GM18526 (cell line): ENCODE measurements around the gene ZNF214.

Experiments used
- POLR2A ChIP-seq: IDR thresholded peaks from 3 replicates; pipeline ENCODE4 v1.6.1; 2011; ENCODE audit not compliant: insufficient read length; ENCODE audit errors: extremely low read depth

Gene ZNF214

DNA sequence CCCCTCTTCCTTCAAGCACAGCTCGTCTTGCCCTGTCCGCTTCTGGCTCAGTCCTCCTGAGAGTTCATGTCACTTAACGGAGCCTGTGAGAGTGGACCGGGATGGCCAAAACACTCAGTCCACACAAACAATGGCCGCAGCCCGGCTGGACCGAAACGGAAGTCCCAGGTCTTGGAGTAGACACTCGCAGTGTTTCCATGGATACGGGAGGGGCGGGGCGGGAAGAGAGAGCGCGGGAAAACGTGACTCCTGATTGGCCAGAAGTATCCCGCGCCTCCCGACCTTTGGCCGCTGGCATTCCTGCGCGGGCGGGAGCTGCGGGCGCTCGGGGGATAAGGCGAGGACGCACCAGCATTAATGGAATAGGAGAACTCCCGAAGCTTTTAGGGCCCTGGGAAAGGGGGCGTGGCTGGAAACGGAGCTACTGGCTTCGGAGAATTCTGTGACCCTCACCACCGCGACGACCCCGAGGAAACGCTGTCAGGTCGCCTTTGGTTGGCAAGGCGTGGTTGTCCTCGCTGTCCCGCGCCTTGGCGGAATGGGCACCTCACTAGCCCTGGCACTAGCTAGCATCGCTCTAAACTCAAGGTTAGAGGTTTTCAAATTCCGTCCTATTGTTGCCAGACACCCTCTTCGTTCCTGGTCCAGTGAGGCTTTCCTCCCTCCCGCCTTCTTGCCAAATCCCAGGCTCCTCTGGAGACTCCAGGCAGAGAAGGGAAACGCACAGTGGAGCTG, at the start of gene ZNF214, which contains the start of gene NLRP14:
ZNF214 (minus strand) TSS at position 164 of the 735 bp plus-strand sequence. CDS start 17,511 bp downstream, outside the sequence.
NLRP14 (plus strand) TSS at position 297 of the 735 bp plus-strand sequence. CDS start 18,108 bp downstream, outside the sequence.
- no peak for TF ChIP-seq POLR2A

DNA sequence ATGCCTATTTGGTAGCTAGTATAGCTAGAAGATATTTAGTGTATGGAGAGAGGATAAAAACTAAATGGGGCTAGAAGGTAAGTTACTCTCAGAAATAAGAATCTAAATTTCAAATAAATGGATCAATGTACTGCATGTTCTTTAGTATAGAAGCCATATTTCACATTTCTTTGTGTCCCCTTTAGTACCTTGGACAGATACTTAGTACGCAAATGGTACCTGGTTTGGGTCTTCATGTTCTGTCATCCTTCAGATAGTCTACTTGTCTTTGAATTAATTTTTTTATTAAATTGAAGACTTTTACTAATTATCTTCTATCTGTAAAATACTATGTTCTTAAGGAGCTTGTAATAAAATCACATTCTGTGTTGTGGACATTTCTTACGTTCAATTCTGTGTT, 42.4 kb upstream of the ZNF214 start:
- no peak for TF ChIP-seq POLR2A

DNA sequence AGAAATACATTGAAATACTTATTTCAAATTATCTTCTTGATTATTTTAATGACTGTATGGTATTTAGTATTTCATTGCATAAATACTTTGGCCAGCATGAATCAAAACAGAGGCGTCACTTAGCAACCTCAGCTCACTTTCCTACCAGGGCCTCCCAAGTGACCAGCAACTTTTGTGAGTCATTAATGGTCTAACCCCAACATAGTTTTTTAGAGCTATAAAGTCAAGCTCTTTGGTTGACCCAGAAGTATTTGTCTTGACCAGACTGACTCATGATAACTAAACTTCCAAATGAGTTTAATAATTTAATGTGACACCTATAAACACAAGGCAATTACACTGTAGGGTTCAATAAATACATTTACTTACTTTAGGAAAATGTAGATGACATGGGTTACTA, 40.7 kb upstream of the ZNF214 start:
- no peak for TF ChIP-seq POLR2A

DNA sequence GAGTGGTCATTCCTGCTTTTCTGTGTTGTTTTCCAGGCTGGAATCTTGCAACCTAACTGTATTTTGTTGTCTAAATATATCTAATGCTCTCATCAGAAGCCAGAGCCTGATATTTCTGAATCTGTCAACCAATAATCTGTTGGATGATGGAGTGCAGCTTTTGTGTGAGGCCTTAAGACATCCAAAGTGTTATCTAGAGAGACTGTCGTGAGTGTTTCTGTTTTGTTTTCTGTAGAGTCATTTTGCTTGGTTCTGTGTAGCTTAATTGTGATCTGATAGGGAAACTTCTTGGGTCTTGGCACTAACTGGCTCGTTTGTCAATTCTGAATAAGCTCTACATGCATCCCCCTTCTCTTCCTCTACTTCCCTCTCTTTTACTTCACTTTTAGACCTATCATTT, 37.5 kb upstream of the ZNF214 start:
- no peak for TF ChIP-seq POLR2A

DNA sequence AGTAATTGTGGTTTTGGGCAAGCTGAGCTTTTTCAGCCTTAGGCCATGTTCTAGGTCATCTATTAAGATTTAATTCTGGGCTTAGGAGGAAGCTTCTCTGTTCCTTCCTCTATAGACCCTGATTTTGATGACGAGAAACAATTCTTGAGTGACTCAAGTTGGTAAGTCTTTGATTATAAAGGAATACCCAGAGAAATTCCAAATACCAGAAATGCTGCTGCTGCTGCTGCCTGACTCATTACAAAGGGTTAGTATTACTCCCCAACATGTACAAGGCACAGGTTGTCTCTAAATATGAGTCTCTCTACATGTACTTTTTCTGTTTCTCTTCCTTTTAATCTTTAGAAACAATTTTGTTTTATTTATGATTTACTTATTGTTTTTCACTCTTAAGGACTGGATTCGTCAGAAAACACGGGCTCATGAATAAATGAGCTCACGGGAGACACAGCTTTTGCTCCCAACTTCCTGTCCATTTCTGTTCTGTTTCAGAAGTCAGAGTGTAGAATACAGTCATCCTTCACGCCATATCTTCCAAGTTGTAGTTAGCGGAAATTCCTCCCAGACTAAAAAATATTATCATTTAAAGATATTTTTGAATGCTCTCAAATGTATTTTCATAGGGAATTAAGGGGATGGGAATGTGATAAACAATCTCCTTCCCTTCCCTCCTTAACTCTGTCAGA, 36.8 kb upstream of the ZNF214 start:
- TF ChIP-seq POLR2A = no peak

DNA sequence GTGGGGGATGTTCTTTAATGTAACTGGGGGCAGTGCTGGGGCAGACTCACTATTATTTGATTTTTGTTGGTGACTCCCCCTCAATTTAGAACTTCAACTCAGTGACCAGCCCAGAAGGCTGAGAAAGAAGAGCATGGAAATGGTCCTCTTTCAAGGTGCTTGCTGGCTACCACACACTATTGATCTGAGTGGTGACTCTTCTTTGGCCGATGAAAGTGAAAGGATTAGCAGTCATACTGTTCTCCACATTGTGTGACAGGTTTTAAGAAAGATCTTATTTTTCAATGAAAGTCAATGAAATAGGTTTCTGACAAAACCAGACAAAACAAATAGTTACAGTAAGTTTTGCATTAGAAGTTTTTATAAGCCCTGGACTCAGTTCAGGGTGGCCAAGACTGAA, 30.0 kb upstream of the ZNF214 start:
- TF ChIP-seq POLR2A = no peak

DNA sequence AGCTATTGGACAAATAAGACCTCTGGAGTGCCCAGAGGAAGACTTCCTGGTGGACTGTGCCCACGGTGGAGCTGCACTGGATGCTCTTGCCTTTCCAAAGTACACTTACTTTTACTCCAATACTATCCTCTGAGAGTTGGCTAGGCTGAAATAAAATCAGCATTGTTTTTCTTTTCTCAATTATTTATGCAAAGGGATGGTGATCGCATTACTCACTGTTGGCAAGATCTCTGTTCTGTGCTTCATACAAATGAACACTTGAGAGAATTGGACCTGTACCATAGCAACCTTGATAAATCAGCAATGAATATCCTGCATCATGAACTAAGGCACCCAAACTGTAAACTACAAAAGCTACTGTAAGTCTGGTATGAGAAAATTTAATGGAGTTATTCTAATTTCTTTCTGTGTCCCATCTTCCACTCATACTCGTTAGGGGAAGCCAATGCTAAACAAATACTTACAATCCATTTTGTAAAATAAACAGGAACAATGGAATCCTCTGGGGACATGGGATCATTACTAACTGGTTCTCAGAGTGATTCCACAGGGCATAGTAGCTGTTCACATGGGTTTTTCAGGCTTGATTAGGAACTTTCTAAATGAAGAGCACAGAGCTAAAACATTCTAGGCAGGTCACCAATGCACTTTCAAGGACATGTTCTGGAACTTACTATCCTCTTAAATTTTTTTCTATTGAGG, 26.5 kb upstream of the ZNF214 start:
- TF ChIP-seq POLR2A = no peak

DNA sequence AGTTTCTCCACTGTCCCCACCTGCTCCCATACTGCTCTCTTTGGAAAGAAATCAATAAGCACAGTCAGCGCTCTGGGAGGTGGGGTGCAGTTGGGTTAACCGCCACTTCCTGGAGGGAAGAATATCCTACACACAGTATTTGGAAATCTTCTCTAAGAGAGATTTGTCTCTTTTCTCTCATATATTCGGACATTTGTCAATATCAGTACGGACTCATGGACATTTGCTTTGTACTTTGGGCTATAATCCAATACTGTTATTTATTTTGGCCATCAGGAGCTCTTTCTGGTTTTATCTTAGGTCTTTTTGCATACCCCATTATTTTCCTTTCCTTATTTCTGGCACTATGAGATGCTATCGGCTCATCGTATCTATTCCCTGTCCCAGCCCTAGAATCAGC, 13.9 kb upstream of the ZNF214 start:
- no peak for TF ChIP-seq POLR2A

DNA sequence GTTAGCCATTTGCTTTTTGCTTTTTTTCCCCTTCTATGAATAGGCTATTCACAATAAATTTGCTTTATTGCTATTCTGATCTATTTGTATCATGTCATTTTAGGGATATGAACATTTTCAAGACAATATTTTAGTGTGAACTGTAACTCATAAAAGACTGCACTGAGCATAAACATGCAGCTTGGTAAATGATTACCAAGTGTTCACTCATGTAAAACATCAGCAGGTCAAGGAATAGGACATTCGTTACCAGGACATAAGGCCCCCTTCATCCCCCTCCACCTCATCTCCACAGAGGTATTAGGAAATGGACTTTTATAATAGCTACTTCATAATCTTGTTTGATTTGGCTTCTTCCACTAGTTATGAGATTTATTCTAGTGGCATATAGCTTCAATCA, 12.5 kb upstream of the ZNF214 start:
- TF ChIP-seq POLR2A = no peak

DNA sequence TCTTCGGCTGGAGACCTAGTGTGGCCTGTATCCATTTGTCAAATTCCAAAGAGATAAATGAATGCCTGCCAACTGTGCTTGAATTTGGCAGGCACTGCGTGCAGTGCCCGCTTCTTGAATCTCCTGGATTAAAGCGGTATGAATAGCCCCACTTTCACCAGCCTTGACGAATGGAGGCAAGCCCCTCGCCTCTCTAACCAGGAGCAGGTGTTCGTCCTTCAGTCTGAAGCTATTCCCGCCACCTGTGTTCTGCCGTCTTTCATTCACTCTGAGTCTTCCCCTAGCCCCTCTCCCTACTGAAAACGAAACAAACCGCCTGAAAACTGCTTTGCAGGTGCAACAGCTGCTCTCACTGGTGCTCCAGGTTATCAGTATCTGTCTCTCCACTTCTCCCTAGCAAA, 11.3 kb upstream of the ZNF214 start:
- no peak for TF ChIP-seq POLR2A

DNA sequence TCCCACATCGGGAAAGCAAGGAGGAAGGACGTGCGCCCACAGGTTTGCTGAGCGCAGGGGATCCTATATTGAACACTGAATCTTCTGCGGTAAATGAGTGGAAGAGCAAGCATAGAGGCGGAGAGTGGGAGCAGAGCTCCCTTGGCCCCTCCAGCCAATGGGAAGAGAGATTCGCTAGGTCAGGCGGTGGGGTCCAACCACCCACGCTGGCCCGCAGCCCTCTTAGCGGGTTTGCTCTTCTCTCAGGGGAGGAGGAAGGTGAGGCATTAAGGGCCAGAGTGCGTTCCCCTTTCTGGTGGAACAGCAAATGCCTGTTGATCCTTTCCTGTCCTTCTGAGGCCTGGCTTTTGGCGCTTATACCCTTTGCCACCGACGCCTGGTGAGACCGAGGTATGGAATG, 10.7 kb upstream of the ZNF214 start:
- TF ChIP-seq POLR2A = no peak

DNA sequence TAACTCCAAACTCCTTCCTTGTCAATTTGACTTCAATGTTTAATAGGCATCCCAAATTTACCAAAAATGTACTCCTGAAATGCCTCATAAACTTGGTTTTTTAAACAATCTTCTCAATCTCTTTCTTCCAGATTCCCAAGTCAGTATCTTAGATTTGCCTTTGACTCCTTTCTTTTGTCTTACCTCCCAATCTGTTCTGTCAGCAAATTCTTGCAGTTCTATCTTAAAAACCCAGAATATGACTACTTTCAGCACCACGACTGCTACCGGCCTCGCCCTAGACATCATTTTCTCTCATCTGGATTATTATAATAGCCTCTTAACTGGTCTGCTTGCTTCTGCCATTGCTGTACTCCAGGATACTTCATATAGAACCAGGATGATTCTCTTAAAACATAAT, 8.0 kb upstream of the ZNF214 start:
- no peak for TF ChIP-seq POLR2A

DNA sequence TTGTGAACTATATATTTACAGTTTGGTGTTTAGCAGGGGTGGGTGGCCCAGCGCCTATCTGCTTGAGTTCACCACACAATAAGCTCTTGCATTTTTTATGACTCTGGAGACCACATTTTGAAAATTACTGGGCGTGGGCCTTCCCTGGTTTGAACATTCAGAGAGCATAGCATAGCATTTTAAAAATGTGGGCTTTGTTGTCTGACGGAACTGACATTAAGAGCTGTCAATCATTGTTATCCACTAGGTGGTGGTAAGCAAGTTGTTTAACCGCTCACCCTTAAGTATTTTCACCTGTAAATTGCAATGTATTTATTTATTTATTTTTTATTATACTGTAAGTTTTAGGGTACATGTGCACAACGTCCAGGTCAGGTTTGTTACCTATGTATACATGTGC, 1.2 kb upstream of the ZNF214 start:
- TF ChIP-seq POLR2A = no peak

DNA sequence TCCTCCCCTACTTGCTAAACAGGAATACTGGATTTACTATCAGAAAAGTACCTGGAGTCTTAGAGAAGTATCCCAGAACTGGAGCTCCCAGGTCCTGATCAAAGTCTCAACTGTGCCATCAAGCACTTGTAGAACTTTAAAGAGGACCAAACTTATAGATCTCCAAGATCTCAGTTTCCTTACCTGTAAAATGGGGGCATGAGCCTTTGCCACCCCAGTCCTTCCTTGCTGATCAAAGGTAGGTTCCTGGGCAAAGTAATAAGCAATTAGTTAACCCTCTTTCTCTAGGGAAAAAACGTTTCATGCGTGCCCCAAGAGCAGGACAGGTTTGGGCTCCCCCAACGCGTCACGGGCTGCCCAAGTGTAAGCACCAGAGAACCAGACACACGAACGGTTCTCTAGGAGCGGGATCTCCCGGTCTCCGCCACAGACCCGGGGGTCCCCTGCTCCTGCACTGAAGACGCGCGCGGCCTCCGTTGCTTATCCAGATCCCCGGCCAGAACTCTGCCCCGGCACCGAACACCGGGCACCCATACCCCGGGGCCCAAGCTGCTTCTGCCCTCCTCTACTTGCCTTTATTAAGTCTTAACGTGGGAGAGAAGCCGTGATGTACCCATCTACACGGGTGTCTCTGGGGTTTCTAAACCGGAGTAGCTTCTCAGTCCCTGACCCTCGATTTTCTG, 505 bp downstream of the ZNF214 start:
- no peak for TF ChIP-seq POLR2A

DNA sequence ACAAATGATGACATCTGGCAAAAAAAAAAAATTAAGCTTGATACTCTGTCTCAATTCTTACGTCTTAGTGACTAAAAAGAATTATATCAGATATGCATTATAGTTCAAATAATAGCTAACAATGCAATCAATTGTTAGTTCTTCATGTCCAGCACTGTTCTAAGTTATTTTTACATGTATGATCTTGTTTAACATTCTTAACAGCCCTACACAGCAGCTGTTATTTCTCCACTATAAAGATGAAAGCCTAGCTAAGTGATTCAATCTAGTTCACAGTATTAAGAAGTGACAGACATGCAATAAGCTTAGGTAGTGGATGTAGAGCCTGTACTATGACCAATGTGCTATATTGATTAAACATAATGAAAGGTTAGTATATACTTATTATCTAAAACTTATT, 4.1 kb downstream of the ZNF214 start:
- TF ChIP-seq POLR2A = no peak

DNA sequence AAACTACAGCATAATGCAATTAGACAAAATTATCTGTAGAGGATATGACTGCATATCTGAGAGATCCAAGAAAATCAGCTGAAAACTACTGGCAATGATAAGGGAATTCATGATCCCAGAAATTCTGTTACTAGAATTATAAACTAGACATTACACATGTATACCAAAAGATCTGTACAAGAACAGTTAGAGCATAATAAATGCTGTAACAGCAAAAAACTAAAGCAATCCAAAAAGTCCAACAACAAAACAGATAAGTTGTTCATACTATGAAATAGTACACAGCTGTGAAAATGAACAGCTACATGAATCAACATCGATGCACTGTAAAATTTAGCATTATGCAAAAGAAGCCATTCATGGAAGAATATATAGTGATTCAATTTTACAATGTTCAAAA, 6.0 kb downstream of the ZNF214 start:
- no peak for TF ChIP-seq POLR2A

DNA sequence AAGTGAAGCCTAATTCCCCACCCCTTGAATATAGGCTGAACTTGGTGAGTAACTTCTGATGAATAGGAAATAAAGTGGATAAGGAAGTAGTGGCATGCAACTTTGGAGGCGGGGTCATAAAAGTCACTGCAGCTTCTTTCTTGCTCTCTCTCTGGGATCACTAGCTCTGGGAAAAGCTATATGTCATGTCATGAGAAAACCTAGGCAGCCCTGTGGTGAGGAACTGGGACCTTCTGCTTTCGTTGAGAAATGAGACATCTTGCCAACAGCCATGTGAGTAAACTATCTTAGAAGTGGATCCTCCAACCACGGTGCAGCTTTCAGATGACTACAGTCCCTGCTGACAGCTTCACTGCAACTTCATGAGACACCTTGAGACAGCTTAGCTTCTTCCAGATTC, 15.7 kb downstream of the ZNF214 start:
- no peak for TF ChIP-seq POLR2A
